GM18517 (cell line): ENCODE measurements around the gene MAN2B2.
"Not testable (repeated sequence)": the region's sequence is repeated elsewhere in the genome, so short reads cannot be mapped to it uniquely, and the experiment has no call there.

Experiments
- ATAC-seq: cut with Tn5 transposase; IDR thresholded peaks from one replicate; pipeline ENCODE4 v1.9.1; 2021; ENCODE audit warnings: mild to moderate bottlenecking, moderate library complexity; ENCODE audit not compliant: unreplicated experiment

MAN2B2 gene

GRCh38 chr4:6639137-6639680 lies 64.2 kb downstream of the MAN2B2 start:
- no peak for ATAC-seq

- ATAC-seq, result peak; percentile 72
Measured at GRCh38 chr4:6640292-6641163, 65.5 kb downstream of the MAN2B2 start, which contains the start of gene MRFAP1. Gene MRFAP1, plus strand, starts transcription at chr4:6640685. Its CDS starts 178 bp downstream, at chr4:6640863.

GRCh38 chr4:6641164-6641970 lies 66.4 kb downstream of the MAN2B2 start:
- ATAC-seq, result peak; percentile 44

- no peak for ATAC-seq
Measured at GRCh38 chr4:6641971-6642320, 67.0 kb downstream of the MAN2B2 start.

- no peak for ATAC-seq
Measured at GRCh38 chr4:6643141-6643847, 68.3 kb downstream of the MAN2B2 start.

GRCh38 chr4:6644792-6645530 lies 70.0 kb downstream of the MAN2B2 start:
- ATAC-seq, result no peak

- no peak for ATAC-seq
Measured at GRCh38 chr4:6647169-6647568, 72.2 kb downstream of the MAN2B2 start.

- ATAC-seq, result no peak
Measured at GRCh38 chr4:6647582-6648230, 72.7 kb downstream of the MAN2B2 start.

GRCh38 chr4:6649216-6649615 lies 74.2 kb downstream of the MAN2B2 start:
- no peak for ATAC-seq

GRCh38 chr4:6654211-6654610 lies 79.2 kb downstream of the MAN2B2 start:
- ATAC-seq, result not testable (repeated sequence)

- ATAC-seq, result not testable (repeated sequence)
Measured at GRCh38 chr4:6655291-6655690, 80.3 kb downstream of the MAN2B2 start.

GRCh38 chr4:6655924-6656323 lies 80.9 kb downstream of the MAN2B2 start:
- no peak for ATAC-seq

- ATAC-seq, result no peak
Measured at GRCh38 chr4:6657242-6658208, 82.5 kb downstream of the MAN2B2 start.

- ATAC-seq, result no peak
Measured at GRCh38 chr4:6658209-6658595, 83.2 kb downstream of the MAN2B2 start.

GRCh38 chr4:6658597-6659075 lies 83.6 kb downstream of the MAN2B2 start:
- no peak for ATAC-seq

GRCh38 chr4:6659897-6660296 lies 84.9 kb downstream of the MAN2B2 start:
- ATAC-seq, result no peak

- ATAC-seq, result no peak
Measured at GRCh38 chr4:6660430-6660829, 85.4 kb downstream of the MAN2B2 start.

GRCh38 chr4:6662591-6662990 lies 87.6 kb downstream of the MAN2B2 start:
- ATAC-seq, result no peak
